HEK293T (cell line): Measurements from ENCODE around the gene CC2D2B.

ENCODE experiments used
- CTCF ChIA-PET: fragments of 350-600 bp; formaldehyde crosslinking; extraction: SDS; loops from one replicate; lab custom pipeline; 2021; ENCODE audit warnings: antibody characterized with exemption, inconsistent platforms; lab: Yijun Ruan, JAX
- POLR2A ChIA-PET: fragments of 350-600 bp; formaldehyde crosslinking; extraction: SDS; loops from one replicate; lab custom pipeline; 2020; ENCODE audit warnings: antibody characterized with exemption, inconsistent platforms; lab: Yijun Ruan, JAX
- DNase-seq: peaks from one replicate; pipeline ENCODE4 v3.0.0; 2012; ENCODE audit warnings: mixed read lengths; ENCODE audit errors: extremely low spot score
- ARNT ChIP-seq: fragments of 450-650 bp; IDR thresholded peaks from 2 replicates; pipeline ENCODE4 v1.6.1; 2017; ENCODE audit warnings: mild to moderate bottlenecking
- BHLHE40 ChIP-seq: fragments of 450-650 bp; IDR thresholded peaks from 2 replicates; pipeline ENCODE4 v1.6.1; 2016; ENCODE audit warnings: mild to moderate bottlenecking, moderate library complexity, borderline replicate concordance
- CTBP1 ChIP-seq: fragments of 450-650 bp; IDR thresholded peaks from 2 replicates; pipeline ENCODE4 v1.6.1; 2016; ENCODE audit warnings: borderline replicate concordance
- ELF4 ChIP-seq: fragments of 450-650 bp; IDR thresholded peaks from 2 replicates; pipeline ENCODE4 v1.6.1; 2017; ENCODE audit warnings: antibody characterized with exemption
- FOXA1 ChIP-seq: fragments of 450-650 bp; IDR thresholded peaks from 2 replicates; pipeline ENCODE4 v1.6.1; 2016; ENCODE audit warnings: mild to moderate bottlenecking
- FOXK2 ChIP-seq: fragments of 450-650 bp; IDR thresholded peaks from 2 replicates; pipeline ENCODE4 v1.6.1; 2016; ENCODE audit warnings: mild to moderate bottlenecking
- FOXM1 ChIP-seq: fragments of 450-650 bp; IDR thresholded peaks from 2 replicates; pipeline ENCODE4 v1.6.1; 2017; ENCODE audit warnings: mild to moderate bottlenecking, borderline replicate concordance
- HDGF ChIP-seq: fragments of 450-650 bp; IDR thresholded peaks from 2 replicates; pipeline ENCODE4 v1.6.1; 2017; ENCODE audit warnings: antibody characterized with exemption, borderline replicate concordance
- L3MBTL2 ChIP-seq: fragments of 450-650 bp; conservative IDR thresholded peaks from 2 replicates; pipeline ENCODE4 v1.6.1; 2016; ENCODE audit warnings: mild to moderate bottlenecking
- LEF1 ChIP-seq: fragments of 450-650 bp; IDR thresholded peaks from 2 replicates; pipeline ENCODE4 v1.6.1; 2017; ENCODE audit warnings: mild to moderate bottlenecking, borderline replicate concordance
- NFRKB ChIP-seq: fragments of 450-650 bp; IDR thresholded peaks from 2 replicates; pipeline ENCODE4 v1.6.1; 2016; ENCODE audit warnings: mild to moderate bottlenecking, moderate library complexity
- SP1 ChIP-seq: fragments of 450-650 bp; IDR thresholded peaks from 2 replicates; pipeline ENCODE4 v1.6.1; 2017
- SUZ12 ChIP-seq: fragments of 450-650 bp; IDR thresholded peaks from 2 replicates; pipeline ENCODE4 v1.6.1; 2016; ENCODE audit warnings: mild to moderate bottlenecking
- TARDBP ChIP-seq: fragments of 450-650 bp; IDR thresholded peaks from 2 replicates; pipeline ENCODE4 v1.6.1; 2016
- ZNF384 ChIP-seq: fragments of 450-650 bp; IDR thresholded peaks from 2 replicates; pipeline ENCODE4 v1.6.1; 2016
- TF ChIP-seq, protein P1 (sequence below): fragments of 450-650 bp; IDR thresholded peaks from 2 replicates; pipeline ENCODE4 v1.6.1; 2016

Gene CC2D2B

DNA sequence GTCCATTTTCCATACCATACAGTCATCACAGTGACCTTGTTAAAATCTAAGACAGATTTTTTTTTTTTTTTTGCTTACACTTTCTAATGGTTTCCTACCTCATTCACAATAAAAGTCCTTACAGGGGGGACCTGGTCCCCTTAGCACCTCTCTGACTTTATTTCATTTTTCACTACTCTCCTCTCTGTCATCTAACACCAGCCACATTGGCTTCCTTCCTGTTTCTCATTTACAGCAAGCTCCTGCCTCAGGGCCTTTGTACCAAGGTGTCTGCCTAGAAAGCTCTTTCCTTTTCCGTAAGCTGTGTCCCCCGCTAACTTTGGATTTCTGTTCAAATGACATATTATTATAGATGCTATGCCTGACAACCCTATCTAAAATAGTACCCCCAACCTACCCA, 27.7 kb downstream of the CC2D2B start:
- TF ChIP-seq TARDBP (no peak), SUZ12 (no peak), HDGF (no peak), ARNT (no peak), L3MBTL2 (no peak), FOXM1 (no peak), BHLHE40 (no peak), CTBP1 (no peak), ELF4 (no peak), NFRKB (no peak), LEF1 (no peak), FOXK2 (no peak), ZNF384 (no peak), FOXA1 (no peak)
- TF ChIP-seq, protein P1, sequence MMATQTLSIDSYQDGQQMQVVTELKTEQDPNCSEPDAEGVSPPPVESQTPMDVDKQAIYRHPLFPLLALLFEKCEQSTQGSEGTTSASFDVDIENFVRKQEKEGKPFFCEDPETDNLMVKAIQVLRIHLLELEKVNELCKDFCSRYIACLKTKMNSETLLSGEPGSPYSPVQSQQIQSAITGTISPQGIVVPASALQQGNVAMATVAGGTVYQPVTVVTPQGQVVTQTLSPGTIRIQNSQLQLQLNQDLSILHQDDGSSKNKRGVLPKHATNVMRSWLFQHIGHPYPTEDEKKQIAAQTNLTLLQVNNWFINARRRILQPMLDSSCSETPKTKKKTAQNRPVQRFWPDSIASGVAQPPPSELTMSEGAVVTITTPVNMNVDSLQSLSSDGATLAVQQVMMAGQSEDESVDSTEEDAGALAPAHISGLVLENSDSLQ = no peak
- ChIA-PET POLR2A (no interaction called here), CTCF (no interaction called here)
- no peak for DNase-seq

DNA sequence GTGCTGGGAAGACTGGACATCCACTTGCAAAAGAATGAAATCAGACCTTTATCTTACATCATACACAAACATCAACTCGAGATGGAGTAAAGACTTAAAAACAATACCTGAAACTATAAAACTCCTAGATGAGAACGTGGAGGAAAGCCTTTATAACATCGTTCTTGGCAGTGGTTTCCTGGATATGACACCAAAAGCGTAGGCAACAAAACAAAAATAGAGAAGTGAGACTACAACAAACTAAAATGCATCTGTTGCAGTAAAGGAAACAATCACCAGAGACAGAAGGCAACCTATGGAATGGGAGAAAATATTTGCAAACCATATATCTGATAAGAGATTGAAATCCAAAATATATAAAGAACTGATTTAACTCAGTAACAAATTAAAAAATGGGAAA, 33.3 kb downstream of the CC2D2B start:
- no peak for DNase-seq
- POLR2A ChIA-PET = no interaction called here
- TF ChIP-seq, protein P1 = no peak
- TF ChIP-seq LEF1 = no peak
- TF ChIP-seq FOXK2 = no peak
- no peak for TF ChIP-seq BHLHE40
- TF ChIP-seq CTBP1 = no peak
- no peak for TF ChIP-seq TARDBP
- no peak for TF ChIP-seq NFRKB
- no peak for TF ChIP-seq FOXM1
- no peak for TF ChIP-seq ARNT
- no peak for TF ChIP-seq ZNF384
- TF ChIP-seq L3MBTL2 = no peak
- TF ChIP-seq FOXA1 = no peak
- TF ChIP-seq SP1 = no peak
- TF ChIP-seq HDGF = no peak
- CTCF ChIA-PET = no interaction called here

DNA sequence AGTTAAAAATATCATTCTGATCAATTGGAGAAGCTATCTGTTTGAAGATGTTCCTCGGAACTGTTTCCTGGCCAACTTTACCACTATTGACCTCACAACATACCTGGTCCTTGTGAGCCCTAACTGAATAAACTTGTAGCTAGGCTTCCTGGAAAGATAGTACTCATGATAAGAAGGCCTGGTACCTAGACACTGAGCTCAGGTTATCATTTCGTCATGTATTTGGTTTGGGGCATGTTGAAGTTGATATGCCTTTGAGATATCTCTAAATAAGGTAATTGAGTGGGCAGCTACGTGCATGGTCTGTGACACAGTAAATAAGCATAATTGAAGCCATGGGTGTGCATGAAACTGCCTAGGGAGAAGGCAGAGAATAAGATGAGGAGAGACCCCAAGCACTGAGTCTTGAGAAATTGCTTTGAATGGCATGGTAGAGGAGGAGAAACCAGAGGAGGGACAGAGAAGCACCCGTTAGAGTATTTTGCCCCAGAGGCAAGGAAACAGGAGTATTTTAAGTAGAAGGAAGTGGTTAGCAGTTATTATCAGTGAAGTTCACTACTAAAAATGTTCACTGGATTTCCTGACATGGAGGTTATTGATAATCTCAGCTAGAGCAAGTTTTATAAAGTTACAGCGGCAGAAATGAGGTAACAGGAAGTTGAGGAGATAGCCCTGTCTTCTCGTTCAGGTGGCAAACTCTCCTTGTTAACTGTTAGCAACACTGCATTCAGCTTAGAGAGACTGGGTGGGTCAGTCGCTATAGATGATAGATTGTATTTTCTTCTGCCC, 55.6 kb downstream of the CC2D2B start:
- TF ChIP-seq FOXA1 (no peak), SUZ12 (no peak), FOXK2 (no peak)
- ChIA-PET POLR2A (no interaction called here), CTCF (interaction anchor here (0.5 kb wide), 1 partner anchor 40 kb away, joined by 3 read pairs; no protein-coding TSS in a partner anchor)
- DNase-seq = no peak

DNA sequence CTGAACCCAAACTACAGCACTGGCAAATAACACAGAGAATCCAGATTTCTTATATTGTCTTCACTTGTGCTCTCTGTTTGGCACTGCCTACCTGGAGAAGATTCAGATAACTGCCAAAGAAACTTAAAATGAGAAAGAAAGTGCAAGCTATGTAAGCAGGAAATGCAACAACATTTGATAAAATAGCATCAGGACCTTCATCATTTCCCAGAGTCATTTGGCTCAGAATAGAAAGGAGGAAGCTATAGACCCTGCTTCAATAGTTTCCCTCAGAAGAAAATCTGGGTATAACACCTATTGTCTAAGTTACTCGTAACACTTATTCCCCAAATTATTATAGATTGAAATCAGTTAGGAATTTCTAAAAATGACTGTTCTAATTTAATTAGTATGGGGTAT, 56.2 kb downstream of the CC2D2B start:
- TF ChIP-seq LEF1 = no peak
- POLR2A ChIA-PET = no interaction called here
- DNase-seq = no peak
- CTCF ChIA-PET = no interaction called here

DNA sequence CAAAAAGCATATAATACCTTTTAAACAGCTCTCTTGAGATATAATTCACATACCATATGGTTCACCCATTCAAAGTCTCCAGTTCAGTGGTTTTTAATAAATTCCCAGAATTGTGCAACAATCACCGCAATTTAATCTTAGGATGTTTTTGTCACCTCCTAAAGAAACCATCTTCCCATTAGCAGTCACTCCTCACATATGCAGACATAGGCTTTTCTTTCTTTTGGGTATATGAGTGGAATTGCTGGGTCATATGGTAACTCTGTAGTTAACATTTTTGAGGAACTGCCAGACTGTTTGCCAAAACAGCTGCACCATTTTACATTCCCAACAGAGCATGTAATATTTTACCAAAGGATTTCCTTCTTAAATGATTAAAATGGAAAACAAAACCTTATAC, 57.0 kb downstream of the CC2D2B start:
- TF ChIP-seq TARDBP (no peak), BHLHE40 (no peak), FOXK2 (no peak), SP1 (no peak), L3MBTL2 (no peak), ZNF384 (no peak)
- TF ChIP-seq, protein P1 = no peak
- CTCF ChIA-PET = no interaction called here
- no peak for DNase-seq
- POLR2A ChIA-PET = no interaction called here

DNA sequence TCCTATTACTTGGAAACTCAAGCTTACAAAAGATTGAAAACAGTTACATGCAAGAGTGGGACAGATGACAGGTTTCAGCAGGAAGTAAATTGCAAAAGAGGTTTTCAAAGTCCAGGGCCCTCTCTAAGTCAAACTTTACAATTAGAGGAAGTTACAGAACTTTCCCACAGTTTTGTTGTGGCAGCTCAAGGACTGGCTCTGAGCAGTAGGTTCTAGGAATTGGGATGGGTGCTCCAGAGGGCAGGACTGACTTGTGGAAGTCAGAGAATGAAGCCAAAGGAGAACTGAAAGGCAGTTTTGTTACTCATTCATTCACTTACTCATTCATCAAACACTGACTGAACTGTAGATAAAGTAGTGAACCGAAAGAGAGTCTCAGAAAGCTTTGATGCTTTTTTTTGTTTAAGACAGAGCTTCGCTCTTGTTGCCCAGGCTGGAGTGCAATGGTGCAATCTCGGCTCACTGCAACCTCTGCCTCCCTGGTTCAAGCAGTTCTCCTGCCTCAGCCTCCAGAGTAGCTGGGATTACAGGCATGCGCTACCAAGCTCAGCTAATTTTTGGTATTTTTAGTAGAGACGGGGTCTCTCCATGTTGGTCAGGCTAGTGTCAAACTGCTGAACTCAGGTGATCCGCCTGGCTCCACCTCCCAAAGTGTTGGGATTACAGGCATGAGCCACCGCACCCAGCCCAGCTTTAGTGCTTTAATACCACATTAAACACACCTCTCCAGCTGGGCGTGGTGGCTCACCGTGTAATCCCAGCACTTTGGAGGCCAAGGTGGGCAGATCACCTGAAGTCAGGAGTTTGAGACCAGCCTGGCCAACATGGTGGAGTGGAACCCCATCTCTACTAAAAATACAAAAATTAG, 68.8 kb downstream of the CC2D2B start:
- no peak for DNase-seq
- TF ChIP-seq LEF1 (no peak), NFRKB (no peak), L3MBTL2 (no peak), FOXA1 (no peak), FOXM1 (no peak), SUZ12 (no peak), CTBP1 (no peak), SP1 (no peak), TARDBP (no peak), ELF4 (no peak), FOXK2 (no peak), ZNF384 (no peak), HDGF (no peak), BHLHE40 (no peak), ARNT (no peak)
- TF ChIP-seq, protein P1 = no peak
- ChIA-PET POLR2A (no interaction called here), CTCF (no interaction called here)
